Panc1 (cell line): ENCODE results near the gene OLFML2B.

Experiments used
- CTCF ChIP-seq: fragments of 450-650 bp; IDR thresholded peaks from 2 replicates; pipeline ENCODE4 v1.5.1; 2017; ENCODE audit warnings: mild to moderate bottlenecking
- POLR2AphosphoS5 ChIP-seq: IDR thresholded peaks from 2 replicates; pipeline ENCODE4 v1.6.1; 2012; ENCODE audit warnings: mild to moderate bottlenecking, low read depth, low read length, moderate library complexity
- SIN3A ChIP-seq: IDR thresholded peaks from 2 replicates; pipeline ENCODE4 v1.6.1; 2012; ENCODE audit warnings: low read depth, mild to moderate bottlenecking, low read length, moderate library complexity, borderline replicate concordance; ENCODE audit not compliant: insufficient read depth
- TCF7L2 ChIP-seq: IDR thresholded peaks from 2 replicates; pipeline ENCODE4 v1.6.1; 2011; ENCODE audit warnings: mild to moderate bottlenecking, low read depth, low read length, inconsistent platforms
- TF ChIP-seq, protein P1 (sequence below), 2 experiments: IDR thresholded peaks; 2 replicates each; pipeline ENCODE4 v1.6.1; 2011 to 2012; ENCODE audit warnings: low read depth in 2 of 2, control low read depth in 1 of 2, low read length in 1 of 2, mild to moderate bottlenecking in 1 of 2, moderate library complexity in 1 of 2; ENCODE audit not compliant: insufficient read depth in 1 of 2

GRCh38 chr1:161987872-161988271 is 35.8 kb downstream of the OLFML2B start:
- TF ChIP-seq CTCF (no peak), TCF7L2 (no peak), POLR2AphosphoS5 (no peak), SIN3A (no peak)
- TF ChIP-seq, protein P1, sequence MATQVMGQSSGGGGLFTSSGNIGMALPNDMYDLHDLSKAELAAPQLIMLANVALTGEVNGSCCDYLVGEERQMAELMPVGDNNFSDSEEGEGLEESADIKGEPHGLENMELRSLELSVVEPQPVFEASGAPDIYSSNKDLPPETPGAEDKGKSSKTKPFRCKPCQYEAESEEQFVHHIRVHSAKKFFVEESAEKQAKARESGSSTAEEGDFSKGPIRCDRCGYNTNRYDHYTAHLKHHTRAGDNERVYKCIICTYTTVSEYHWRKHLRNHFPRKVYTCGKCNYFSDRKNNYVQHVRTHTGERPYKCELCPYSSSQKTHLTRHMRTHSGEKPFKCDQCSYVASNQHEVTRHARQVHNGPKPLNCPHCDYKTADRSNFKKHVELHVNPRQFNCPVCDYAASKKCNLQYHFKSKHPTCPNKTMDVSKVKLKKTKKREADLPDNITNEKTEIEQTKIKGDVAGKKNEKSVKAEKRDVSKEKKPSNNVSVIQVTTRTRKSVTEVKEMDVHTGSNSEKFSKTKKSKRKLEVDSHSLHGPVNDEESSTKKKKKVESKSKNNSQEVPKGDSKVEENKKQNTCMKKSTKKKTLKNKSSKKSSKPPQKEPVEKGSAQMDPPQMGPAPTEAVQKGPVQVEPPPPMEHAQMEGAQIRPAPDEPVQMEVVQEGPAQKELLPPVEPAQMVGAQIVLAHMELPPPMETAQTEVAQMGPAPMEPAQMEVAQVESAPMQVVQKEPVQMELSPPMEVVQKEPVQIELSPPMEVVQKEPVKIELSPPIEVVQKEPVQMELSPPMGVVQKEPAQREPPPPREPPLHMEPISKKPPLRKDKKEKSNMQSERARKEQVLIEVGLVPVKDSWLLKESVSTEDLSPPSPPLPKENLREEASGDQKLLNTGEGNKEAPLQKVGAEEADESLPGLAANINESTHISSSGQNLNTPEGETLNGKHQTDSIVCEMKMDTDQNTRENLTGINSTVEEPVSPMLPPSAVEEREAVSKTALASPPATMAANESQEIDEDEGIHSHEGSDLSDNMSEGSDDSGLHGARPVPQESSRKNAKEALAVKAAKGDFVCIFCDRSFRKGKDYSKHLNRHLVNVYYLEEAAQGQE (IDR thresholded peaks at IDR 0.05; ENCODE audit: insufficient read depth in 1 of 2, low read depth in 2 of 2, low read length in 1 of 2) = no peak
